Erythroblast (primary cell): ENCODE results near the gene FLOT1.

Experiments
- GATA1 ChIP-seq: IDR thresholded peaks from 2 replicates; pipeline ENCODE4 v1.6.1; 2011; ENCODE audit warnings: low read depth, mild to moderate bottlenecking, control low read depth, low read length, moderate library complexity
- POLR2A ChIP-seq: IDR thresholded peaks from 2 replicates; pipeline ENCODE4 v1.6.1; 2011; ENCODE audit warnings: mild to moderate bottlenecking, low read length

DNA sequence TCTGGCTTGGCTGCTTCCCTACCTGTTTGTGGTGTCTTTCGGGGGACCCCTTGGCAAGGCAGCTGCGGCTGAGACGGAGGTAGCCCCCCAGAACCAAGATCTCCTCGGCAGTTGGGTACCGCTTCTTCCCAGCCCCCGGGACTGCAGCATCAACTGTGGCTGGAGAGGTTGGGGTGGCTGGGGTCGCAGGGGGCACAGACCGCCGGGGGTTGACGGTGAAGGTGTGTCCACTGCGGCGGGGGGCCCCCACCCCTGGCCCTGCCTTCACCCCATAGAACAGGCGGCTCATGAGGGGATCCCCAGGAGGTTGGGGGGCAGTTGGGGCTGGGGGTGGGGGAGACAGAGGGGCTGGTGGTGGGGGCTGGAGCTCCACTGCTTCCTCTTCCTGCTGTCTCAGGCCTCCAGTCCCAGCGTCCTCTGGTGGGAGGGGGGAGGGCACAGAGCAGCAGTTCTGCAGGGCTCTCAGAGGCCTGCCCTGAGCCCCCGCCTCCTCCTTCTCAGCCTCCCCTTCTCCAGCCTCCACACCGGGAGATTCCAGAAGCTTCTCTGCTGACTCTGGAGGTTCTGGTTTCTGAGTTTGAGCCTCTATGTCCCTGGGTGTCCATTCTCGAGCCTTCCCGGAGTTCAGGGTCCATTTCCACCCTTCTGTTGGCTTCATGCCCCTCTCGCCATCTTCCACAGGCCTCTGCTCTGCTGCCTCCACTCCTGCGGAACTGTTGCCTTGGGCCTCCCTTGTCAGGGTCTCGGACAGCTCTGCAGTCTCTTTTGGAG is 57.9 kb downstream of the FLOT1 start:
- no peak for TF ChIP-seq POLR2A
- no peak for TF ChIP-seq GATA1
